GM06990 (cell line): ENCODE results near the gene ACBD6.

Source experiments
- DNase-seq: peaks from one replicate; pipeline ENCODE4 v3.0.0-alpha.2; 2011; ENCODE audit not compliant: insufficient read length; ENCODE audit errors: extremely low read depth
- H3K27me3 ChIP-seq: replicated peaks from 2 replicates; pipeline ENCODE4 v1.6.0; 2011; ENCODE audit warnings: low read length; ENCODE audit not compliant: control insufficient read depth, insufficient read depth
- H3K36me3 ChIP-seq: 2 replicates; pipeline ENCODE4 v1.5.1; 2011; ENCODE audit warnings: low read length; ENCODE audit not compliant: control insufficient read depth, insufficient read depth
- H3K4me3 ChIP-seq: replicated peaks from 2 replicates; pipeline ENCODE4 v1.5.1; 2011; ENCODE audit warnings: low read depth, mild to moderate bottlenecking, control low read depth, low read length
- CTCF ChIP-seq: IDR thresholded peaks from 2 replicates; pipeline ENCODE4 v1.5.1; 2011; ENCODE audit warnings: low read length, control low read depth, mild to moderate bottlenecking, inconsistent platforms; ENCODE audit not compliant: insufficient read depth, poor library complexity, severe bottlenecking

Gene ACBD6

DNA sequence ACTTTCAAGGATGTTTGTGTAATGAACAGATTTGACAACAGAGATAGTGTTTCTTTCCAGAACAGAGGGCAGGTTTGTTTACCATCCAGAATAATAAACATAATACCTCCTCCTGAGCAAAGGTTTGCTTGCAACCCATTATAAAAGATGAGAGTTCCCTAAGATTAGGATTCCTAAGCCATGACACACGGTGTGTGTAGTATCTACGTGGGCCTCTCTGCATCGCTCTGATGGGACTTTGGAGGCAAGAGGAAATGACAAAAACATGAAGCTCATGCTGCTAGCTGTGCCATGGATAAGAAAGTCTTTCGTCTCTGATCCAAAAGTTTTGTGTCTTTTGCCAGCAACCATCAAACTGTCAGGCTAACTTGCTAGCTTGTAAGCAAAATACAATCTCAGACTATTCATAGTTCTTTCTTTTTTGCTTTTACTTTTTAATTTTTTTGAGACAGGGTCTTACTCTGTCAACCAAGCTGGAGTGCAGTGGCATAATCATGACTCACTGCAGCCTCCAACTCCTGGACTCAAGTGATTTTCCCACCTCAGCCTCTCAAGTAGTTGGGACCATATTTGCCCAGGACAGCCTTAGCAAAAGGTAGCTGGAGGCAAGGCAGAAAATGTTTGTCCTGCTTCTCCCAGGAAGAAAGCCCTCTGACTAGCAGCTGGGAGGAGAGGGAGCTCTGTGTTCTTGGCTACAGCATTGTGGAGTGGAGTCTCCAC is 191.2 kb downstream of the ACBD6 start:
- Histone ChIP-seq H3K4me3 (no peak overlapping the region), H3K36me3 (peaks cover 3% of the 10 kb centered on the region; the same call in 1 of the 2 replicates), H3K27me3 (no peaks in the 10 kb centered on the region)
- TF ChIP-seq CTCF = no peak
- DNase-seq = no peak

- no peak for DNase-seq
- Histone ChIP-seq H3K4me3 (no peak overlapping the region), H3K36me3 (peaks cover 3% of the 10 kb centered on the region; the same call in 1 of the 2 replicates), H3K27me3 (no peaks in the 10 kb centered on the region)
- TF ChIP-seq CTCF = no peak
Measured at GRCh38 chr1:180310095-180310494, 192.3 kb downstream of the ACBD6 start.

GRCh38 chr1:180309338-180309737 is 193.0 kb downstream of the ACBD6 start:
- TF ChIP-seq CTCF = no peak
- DNase-seq = no peak
- Histone ChIP-seq H3K36me3 (peaks cover 3% of the 10 kb centered on the region; the same call in 1 of the 2 replicates), H3K4me3 (no peak overlapping the region), H3K27me3 (no peaks in the 10 kb centered on the region)

DNA sequence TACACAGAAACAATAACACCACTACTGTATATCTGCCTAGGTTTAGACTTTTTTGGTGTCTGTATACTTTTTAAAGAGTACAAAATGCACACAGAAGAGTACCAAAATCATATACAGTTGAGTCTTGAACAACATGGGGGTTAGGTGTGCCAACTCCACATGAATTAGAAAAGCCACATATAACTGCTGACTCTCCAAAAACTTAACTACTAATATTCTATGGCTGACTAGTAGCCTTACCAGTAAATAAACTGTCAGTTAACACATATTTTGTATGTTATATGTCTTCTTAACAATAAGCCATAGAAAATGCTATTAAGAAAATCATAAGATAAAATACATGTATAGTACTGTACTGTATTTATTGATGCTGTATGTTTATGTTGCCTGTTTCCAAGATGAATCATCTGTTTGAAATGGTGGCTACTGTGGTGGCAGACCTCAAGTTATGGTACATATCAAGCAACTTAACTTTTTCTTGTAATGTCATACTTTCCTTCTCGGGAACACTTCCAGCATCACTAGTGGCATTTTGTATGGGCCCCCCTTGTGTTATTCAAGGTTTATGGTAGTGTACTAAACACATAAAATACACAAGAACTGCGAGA is 201.1 kb downstream of the ACBD6 start:
- H3K27me3 ChIP-seq = no peaks in the 10 kb centered on the region
- H3K4me3 ChIP-seq = no peak overlapping the region
- no peaks in the 10 kb centered on the region for H3K36me3 ChIP-seq
- TF ChIP-seq CTCF = no peak
- DNase-seq = no peak

DNA sequence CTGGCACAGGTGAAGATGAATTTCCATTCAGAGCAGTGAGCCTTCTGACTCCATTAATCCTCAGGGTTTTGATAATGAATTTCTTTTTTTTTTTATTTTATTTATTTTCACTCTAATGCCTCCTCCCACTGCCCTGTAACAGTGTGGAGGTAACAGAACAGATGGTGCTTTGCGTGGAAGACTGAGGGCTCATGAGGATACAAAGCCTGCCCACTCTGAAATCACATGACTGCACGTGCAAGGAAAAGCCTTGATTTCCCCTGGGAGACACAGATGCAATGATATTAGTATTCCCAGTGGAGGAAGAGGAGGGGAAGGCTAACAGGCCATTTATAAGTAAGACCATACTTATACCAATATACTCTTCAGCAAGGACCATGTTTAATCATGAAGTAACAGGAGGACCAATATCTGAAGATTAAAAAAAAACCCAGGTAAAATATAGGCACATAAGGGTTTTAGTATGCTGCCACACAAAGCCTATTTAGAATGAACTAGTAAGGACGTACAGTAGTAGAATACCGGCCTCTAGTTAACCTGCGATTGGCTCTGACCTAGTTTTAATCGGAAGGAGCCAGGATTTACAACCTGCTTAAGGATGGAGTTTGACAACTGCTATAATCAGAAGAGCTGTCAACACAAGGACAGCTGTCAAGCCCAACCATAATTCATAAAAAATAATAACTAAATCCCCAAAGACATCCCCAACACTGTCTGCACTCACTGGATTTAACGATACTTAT is 202.7 kb downstream of the ACBD6 start:
- DNase-seq = no peak
- no peak for TF ChIP-seq CTCF
- Histone ChIP-seq H3K36me3 (no peaks in the 10 kb centered on the region), H3K27me3 (no peaks in the 10 kb centered on the region), H3K4me3 (no peak overlapping the region)
